ENCODE results near the gene ANKRD23. TPM values are rescaled to one million over a fixed set of nuclear protein-coding genes. Genes with fewer than 3 reads are reported as not detected.

The ANKRD23 gene
- total and polyA plus RNA-seq, 2 of the 13 experiments (the other 11 are each of a cell fraction or from before 2014, with no cell fraction given): 1.5 to 1.6 TPM

GRCh38 chr2:96819128-96819875 is 24.5 kb downstream of the ANKRD23 start (continued):
- TF ChIP-seq, protein P1, sequence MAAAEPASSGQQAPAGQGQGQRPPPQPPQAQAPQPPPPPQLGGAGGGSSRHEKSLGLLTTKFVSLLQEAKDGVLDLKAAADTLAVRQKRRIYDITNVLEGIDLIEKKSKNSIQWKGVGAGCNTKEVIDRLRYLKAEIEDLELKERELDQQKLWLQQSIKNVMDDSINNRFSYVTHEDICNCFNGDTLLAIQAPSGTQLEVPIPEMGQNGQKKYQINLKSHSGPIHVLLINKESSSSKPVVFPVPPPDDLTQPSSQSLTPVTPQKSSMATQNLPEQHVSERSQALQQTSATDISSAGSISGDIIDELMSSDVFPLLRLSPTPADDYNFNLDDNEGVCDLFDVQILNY (CRISPR knock-in tag; conservative IDR thresholded peaks at IDR 0.05): no peak
- TF ChIP-seq HNRNPH1 (optimal IDR thresholded peaks at IDR 0.05; ENCODE audit: low read depth, low read length) (no peak), ASH2L (IDR thresholded peaks at IDR 0.05; ENCODE audit: insufficient read length, low read depth, low read length) (peak; percentile 89), CENPX (CRISPR knock-in tag; IDR thresholded peaks at IDR 0.05) (no peak), RFX5 (IDR thresholded peaks at IDR 0.05; ENCODE audit: low read depth, low read length) (no peak), SIX4 (CRISPR knock-in tag; IDR thresholded peaks at IDR 0.05) (peak; percentile 78), ZNF513 (CRISPR knock-in tag; conservative IDR thresholded peaks at IDR 0.05) (no peak), STAG1 (CRISPR knock-in tag; IDR thresholded peaks at IDR 0.05) (peak; percentile 39), ZNF761 (CRISPR knock-in tag; conservative IDR thresholded peaks at IDR 0.05) (peak; percentile 90), NCOR1 (IDR thresholded peaks at IDR 0.05; ENCODE audit: borderline replicate concordance, low read length) (peak; percentile 92), MED1 (CRISPR knock-in tag; IDR thresholded peaks at IDR 0.05) (peak; percentile 97), NR2F6 (IDR thresholded peaks at IDR 0.05) (peak; percentile 75), NR2F6 (CRISPR knock-in tag; IDR thresholded peaks at IDR 0.05) (peak; percentile 91), ZNF451 (CRISPR knock-in tag; IDR thresholded peaks at IDR 0.05) (peak; percentile 81; the same call in 1 of the 2 replicates), BATF2 (CRISPR knock-in tag; IDR thresholded peaks at IDR 0.05) (no peak), FOXJ3 (CRISPR knock-in tag; IDR thresholded peaks at IDR 0.05; ENCODE audit: borderline replicate concordance) (peak; percentile 97), ZNF446 (CRISPR knock-in tag; IDR thresholded peaks at IDR 0.05) (no peak)
- TF ChIP-seq, protein P2, sequence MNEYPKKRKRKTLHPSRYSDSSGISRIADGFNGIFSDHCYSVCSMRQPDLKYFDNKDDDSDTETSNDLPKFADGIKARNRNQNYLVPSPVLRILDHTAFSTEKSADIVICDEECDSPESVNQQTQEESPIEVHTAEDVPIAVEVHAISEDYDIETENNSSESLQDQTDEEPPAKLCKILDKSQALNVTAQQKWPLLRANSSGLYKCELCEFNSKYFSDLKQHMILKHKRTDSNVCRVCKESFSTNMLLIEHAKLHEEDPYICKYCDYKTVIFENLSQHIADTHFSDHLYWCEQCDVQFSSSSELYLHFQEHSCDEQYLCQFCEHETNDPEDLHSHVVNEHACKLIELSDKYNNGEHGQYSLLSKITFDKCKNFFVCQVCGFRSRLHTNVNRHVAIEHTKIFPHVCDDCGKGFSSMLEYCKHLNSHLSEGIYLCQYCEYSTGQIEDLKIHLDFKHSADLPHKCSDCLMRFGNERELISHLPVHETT (CRISPR knock-in tag; conservative IDR thresholded peaks at IDR 0.05): peak; percentile 76; the same call in 1 of the 2 replicates
- TF ChIP-seq, protein P3, sequence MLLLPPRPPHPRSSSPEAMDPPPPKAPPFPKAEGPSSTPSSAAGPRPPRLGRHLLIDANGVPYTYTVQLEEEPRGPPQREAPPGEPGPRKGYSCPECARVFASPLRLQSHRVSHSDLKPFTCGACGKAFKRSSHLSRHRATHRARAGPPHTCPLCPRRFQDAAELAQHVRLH (CRISPR knock-in tag; IDR thresholded peaks at IDR 0.05; ENCODE audit: borderline replicate concordance, low read depth): peak; percentile 90; the same call in 1 of the 2 replicates
- TF ChIP-seq, protein P4, sequence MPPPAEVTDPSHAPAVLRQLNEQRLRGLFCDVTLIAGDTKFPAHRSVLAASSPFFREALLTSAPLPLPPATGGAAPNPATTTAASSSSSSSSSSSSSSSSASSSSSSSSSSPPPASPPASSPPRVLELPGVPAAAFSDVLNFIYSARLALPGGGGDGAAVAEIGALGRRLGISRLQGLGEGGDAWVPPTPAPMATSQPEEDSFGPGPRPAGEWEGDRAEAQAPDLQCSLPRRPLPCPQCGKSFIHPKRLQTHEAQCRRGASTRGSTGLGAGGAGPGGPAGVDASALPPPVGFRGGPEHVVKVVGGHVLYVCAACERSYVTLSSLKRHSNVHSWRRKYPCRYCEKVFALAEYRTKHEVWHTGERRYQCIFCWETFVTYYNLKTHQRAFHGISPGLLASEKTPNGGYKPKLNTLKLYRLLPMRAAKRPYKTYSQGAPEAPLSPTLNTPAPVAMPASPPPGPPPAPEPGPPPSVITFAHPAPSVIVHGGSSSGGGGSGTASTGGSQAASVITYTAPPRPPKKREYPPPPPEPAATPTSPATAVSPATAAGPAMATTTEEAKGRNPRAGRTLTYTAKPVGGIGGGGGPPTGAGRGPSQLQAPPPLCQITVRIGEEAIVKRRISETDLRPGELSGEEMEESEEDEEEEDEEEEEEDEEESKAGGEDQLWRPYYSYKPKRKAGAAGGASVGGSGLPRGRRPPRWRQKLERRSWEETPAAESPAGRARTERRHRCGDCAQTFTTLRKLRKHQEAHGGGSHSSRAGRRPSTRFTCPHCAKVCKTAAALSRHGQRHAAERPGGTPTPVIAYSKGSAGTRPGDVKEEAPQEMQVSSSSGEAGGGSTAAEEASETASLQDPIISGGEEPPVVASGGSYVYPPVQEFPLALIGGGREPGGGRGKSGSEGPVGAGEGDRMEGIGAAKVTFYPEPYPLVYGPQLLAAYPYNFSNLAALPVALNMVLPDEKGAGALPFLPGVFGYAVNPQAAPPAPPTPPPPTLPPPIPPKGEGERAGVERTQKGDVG (CRISPR knock-in tag; IDR thresholded peaks at IDR 0.05; ENCODE audit: borderline replicate concordance): peak; percentile 72
- TF ChIP-seq, protein P5, sequence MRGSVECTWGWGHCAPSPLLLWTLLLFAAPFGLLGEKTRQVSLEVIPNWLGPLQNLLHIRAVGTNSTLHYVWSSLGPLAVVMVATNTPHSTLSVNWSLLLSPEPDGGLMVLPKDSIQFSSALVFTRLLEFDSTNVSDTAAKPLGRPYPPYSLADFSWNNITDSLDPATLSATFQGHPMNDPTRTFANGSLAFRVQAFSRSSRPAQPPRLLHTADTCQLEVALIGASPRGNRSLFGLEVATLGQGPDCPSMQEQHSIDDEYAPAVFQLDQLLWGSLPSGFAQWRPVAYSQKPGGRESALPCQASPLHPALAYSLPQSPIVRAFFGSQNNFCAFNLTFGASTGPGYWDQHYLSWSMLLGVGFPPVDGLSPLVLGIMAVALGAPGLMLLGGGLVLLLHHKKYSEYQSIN (CRISPR knock-in tag; IDR thresholded peaks at IDR 0.05; ENCODE audit: borderline replicate concordance): no peak

Data from HepG2 (cell line).